Kidney (tissue), 14 donors: ENCODE measurements around the gene GET3. TPM values are rescaled to one million over a fixed set of nuclear protein-coding genes. Genes with fewer than 3 reads are reported as not detected.

Experiments used
- DNase-seq, 5 donors: peaks; one replicate each; pipeline ENCODE4 v3.0.0-alpha.2; 2013 to 2020
- FAIRE-seq: peaks from 2 replicates; lab custom pipeline; 2012; peaks lifted over from hg19 to GRCh38; lab: Jason Lieb, UNC
- H3K27ac ChIP-seq, 2 donors: one replicate each; pipeline ENCODE4 v1.7.0; 2013; ENCODE audit warnings: low read depth in 2 of 2, low read length in 2 of 2, inconsistent platforms in 1 of 2
- H3K27me3 ChIP-seq: one replicate; pipeline ENCODE4 v1.7.1; 2013; ENCODE audit warnings: low read length, inconsistent platforms; ENCODE audit not compliant: control insufficient read depth, insufficient read depth
- H3K36me3 ChIP-seq, 3 donors: one replicate each; pipeline versions ENCODE4 v1.7.0 to v1.7.1; 2013; ENCODE audit warnings: low read length in 3 of 3, control low read depth in 1 of 3, inconsistent platforms in 1 of 3; ENCODE audit not compliant: insufficient read depth in 3 of 3, control insufficient read depth in 2 of 3
- H3K4me1 ChIP-seq, 3 donors: one replicate each; pipeline versions ENCODE4 v1.7.0 to v1.7.1; 2013; ENCODE audit warnings: low read length in 3 of 3, inconsistent platforms in 1 of 3, low read depth in 1 of 3; ENCODE audit not compliant: control insufficient read depth in 2 of 3, insufficient read depth in 2 of 3
- H3K4me3 ChIP-seq, 3 donors: one replicate each; pipeline versions ENCODE4 v1.7.0 to v1.8.1; 2013; ENCODE audit warnings: low read length in 3 of 3, control low read depth in 1 of 3, inconsistent platforms in 1 of 3
- H3K9ac ChIP-seq, 3 donors: one replicate each; pipeline versions ENCODE4 v1.7.0 to v1.7.1; 2013; ENCODE audit warnings: low read length in 3 of 3, control low read depth in 1 of 3, inconsistent platforms in 1 of 3
- H3K9me3 ChIP-seq, 3 donors: one replicate each; pipeline versions ENCODE4 v1.7.0 to v1.7.1; 2013; ENCODE audit warnings: low read length in 3 of 3, control low read depth in 1 of 3, inconsistent platforms in 1 of 3; ENCODE audit not compliant: control insufficient read depth in 2 of 3, insufficient read depth in 1 of 3
- CTCF ChIP-seq: IDR thresholded peaks from 3 replicates; pipeline ENCODE4 v1.5.1; 2012; ENCODE audit warnings: mild to moderate bottlenecking, moderate library complexity, borderline replicate concordance; ENCODE audit not compliant: insufficient read depth; ENCODE audit errors: extremely low read depth
- intact Hi-C: fragments of 100-400 bp; cut with DNase I; formaldehyde crosslinking; loops from one replicate; pipeline ENCODE4 v1.11.1; 2022
- polyA plus RNA-seq: library from polyadenylated mRNA; stranded (reverse); fragments of 350-450 nt; fragmentation: Illumina TruSeq; extraction: RNeasy Lipid Tissue Mini Kit (QIAGEN cat#74804); gene quantifications from one replicate; pipeline ENCODE4 v1.2.3, GENCODE V29; 2014; ENCODE audit warnings: low read depth, low replicate concordance; ENCODE audit not compliant: insufficient read depth
- total RNA-seq: library from RNA; stranded (reverse); fragmentation: NEBNext Ultra II Directional; extraction: Animal tissue kit (Norgen Biotek cat#: 25700); gene quantifications from one replicate; pipeline ENCODE4 v1.2.1, GENCODE V29; 2021
- donor health status: control.
- donor health status: control.
- donor health status: control.
- donor health status: control.
- donor health status: control.
- donor health status: DM: yes; HTN: yes; CAD: no.
- donor health status: Normal renal cell carcinoma (clear cell type).

Gene GET3
- total and polyA plus RNA-seq, 2 donors from 2014 or later, result 71.3 to 132 TPM

- Histone ChIP-seq H3K36me3 (no peaks in the 10 kb centered on the region), H3K27me3 (no peaks in the 10 kb centered on the region), H3K27ac (peak overlapping the region; percentile 100), H3K9me3 (no peaks in the 10 kb centered on the region), H3K9ac (peak overlapping the region in 2 of 3 donors; percentile 93 to 95), H3K4me1 (peaks cover 3 to 29% (median 26%) of the 10 kb centered on the region in 3 donors), H3K4me3 (peak overlapping the region; percentile 44 to 97 (median 80))
- TF ChIP-seq CTCF, result no peak
- intact Hi-C loops, result loop anchor here (10.0 kb wide), 1 partner anchor 116 kb away; no protein-coding TSS in a partner anchor
- no peak for FAIRE-seq
- DNase-seq, result peak in 3 of 5 donors; percentile 27 to 65 (median 45)
These were observed 53.5 kb downstream of the GET3 start for GRCh38 chr19:12790628-12791344.

GRCh38 chr19:12791345-12792050 lies 54.2 kb downstream of the GET3 start, which contains the start of gene JUNB:
Gene JUNB, plus strand, starts transcription at chr19:12791486. Its CDS starts 286 bp downstream, at chr19:12791772.
- intact Hi-C loops, result loop anchor here (10.0 kb wide), 1 partner anchor 117 kb away; no protein-coding TSS in a partner anchor
- peaks cover 3 to 33% (median 20%) of the 10 kb centered on the region in 3 donors for H3K4me1 ChIP-seq
- FAIRE-seq, result no peak

More at GRCh38 chr19:12791345-12792050, 54.2 kb downstream of the GET3 start, which contains the start of gene JUNB:
- peak within 1 kb of the TSS; percentile 77 to 97 (median 96) for H3K4me3 ChIP-seq
- no peaks in the 10 kb centered on the region for H3K36me3 ChIP-seq
- peak within 1 kb of the TSS; percentile 100 for H3K27ac ChIP-seq
- no peak for TF ChIP-seq CTCF
- peak within 1 kb of the TSS; percentile 60 to 100 (median 100) for H3K9ac ChIP-seq
- DNase-seq, result peak; percentile 94 to 100 (median 96)
- no peaks in the 10 kb centered on the region for H3K9me3 ChIP-seq
- H3K27me3 ChIP-seq, result no peaks in the 10 kb centered on the region
